Measurements from ENCODE around the gene SGCA.
A peak's percentile ranks its signal among the peaks of the same experiment; 100 is the strongest.

The SGCA gene

DNA sequence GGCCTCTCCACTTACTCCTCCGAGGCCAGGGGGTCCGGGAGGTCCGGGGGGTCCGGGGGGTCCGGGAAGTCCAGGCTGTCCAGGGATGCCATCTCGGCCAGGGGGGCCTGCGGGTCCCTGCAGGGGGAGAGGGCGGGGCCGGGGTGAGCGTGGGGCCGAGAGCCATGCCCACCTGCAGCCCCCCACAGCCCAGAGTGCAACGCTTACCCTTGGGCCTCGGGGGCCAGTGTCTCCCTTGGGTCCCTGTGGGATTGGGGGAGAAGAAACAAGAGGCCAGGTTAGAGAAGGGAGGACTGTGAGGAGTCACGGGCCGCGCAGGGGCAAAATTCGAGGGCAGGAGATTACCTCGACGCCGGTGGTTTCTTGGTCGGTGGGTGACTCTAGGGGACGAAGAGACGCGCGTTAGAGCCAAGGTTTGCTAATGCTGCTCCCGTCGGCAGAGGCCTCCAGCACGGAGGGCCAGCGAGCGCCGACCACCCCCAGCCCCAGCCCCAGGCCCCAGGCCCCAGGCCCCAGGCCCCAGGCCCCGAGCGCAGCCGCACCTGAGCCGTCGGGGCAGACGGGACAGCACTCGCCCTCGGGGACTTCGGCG, 33.5 kb downstream of the SGCA start:
- peak overlapping the region; percentile 51 for H3K27ac ChIP-seq (ENCODE audit: poor library complexity, severe bottlenecking)
- H3K9me3 ChIP-seq (ENCODE audit: severe bottlenecking) = no peaks in the 10 kb centered on the region
- peak overlapping the region; percentile 43 for H3K4me3 ChIP-seq (ENCODE audit: severe bottlenecking)
- ATAC-seq (ENCODE audit: low read depth) (no peak), DNase-seq (ENCODE audit: low spot score) (no peak)
- no peak for TF ChIP-seq CTCF (IDR thresholded peaks at IDR 0.05; ENCODE audit: poor library complexity, severe bottlenecking)
- H3K36me3 ChIP-seq (ENCODE audit: low read depth) = 0 out of 2 replicates have a peak, but pooled peaks cover 8% of the 10 kb centered on the region
- H3K27me3 ChIP-seq (ENCODE audit: insufficient read depth, poor library complexity, severe bottlenecking) = no peaks in the 10 kb centered on the region
- peaks cover 4% of the 10 kb centered on the region for H3K4me1 ChIP-seq (ENCODE audit: insufficient read depth, poor library complexity, severe bottlenecking)

GRCh38 chr17:50199803-50200456, 34.1 kb downstream of the SGCA start:
- DNase-seq (ENCODE audit: low spot score) (peak; percentile 94), ATAC-seq (ENCODE audit: low read depth) (peak; percentile 87)
- no peak for TF ChIP-seq CTCF (IDR thresholded peaks at IDR 0.05; ENCODE audit: poor library complexity, severe bottlenecking)
- peak overlapping the region; percentile 51 for H3K27ac ChIP-seq (ENCODE audit: poor library complexity, severe bottlenecking)
- H3K9me3 ChIP-seq (ENCODE audit: severe bottlenecking) = no peaks in the 10 kb centered on the region
- H3K4me1 ChIP-seq (ENCODE audit: insufficient read depth, poor library complexity, severe bottlenecking) = peaks cover 4% of the 10 kb centered on the region
- 0 out of 2 replicates have a peak, but pooled peaks cover 8% of the 10 kb centered on the region for H3K36me3 ChIP-seq (ENCODE audit: low read depth)
- no peaks in the 10 kb centered on the region for H3K27me3 ChIP-seq (ENCODE audit: insufficient read depth, poor library complexity, severe bottlenecking)
- peak overlapping the region; percentile 43 for H3K4me3 ChIP-seq (ENCODE audit: severe bottlenecking)

- ATAC-seq (ENCODE audit: low read depth) (peak; percentile 67), DNase-seq (ENCODE audit: low spot score) (no peak)
- peak; percentile 99 for TF ChIP-seq CTCF (IDR thresholded peaks at IDR 0.05; ENCODE audit: poor library complexity, severe bottlenecking)
- H3K27ac ChIP-seq (ENCODE audit: poor library complexity, severe bottlenecking) = peak overlapping the region; percentile 51
- H3K4me3 ChIP-seq (ENCODE audit: severe bottlenecking) = peak overlapping the region; percentile 43
- no peaks in the 10 kb centered on the region for H3K9me3 ChIP-seq (ENCODE audit: severe bottlenecking)
- H3K27me3 ChIP-seq (ENCODE audit: insufficient read depth, poor library complexity, severe bottlenecking) = no peaks in the 10 kb centered on the region
- H3K4me1 ChIP-seq (ENCODE audit: insufficient read depth, poor library complexity, severe bottlenecking) = peaks cover 4% of the 10 kb centered on the region
- 0 out of 2 replicates have a peak, but pooled peaks cover 8% of the 10 kb centered on the region for H3K36me3 ChIP-seq (ENCODE audit: low read depth)
Measured at GRCh38 chr17:50200457-50201275, 34.9 kb downstream of the SGCA start.

DNA sequence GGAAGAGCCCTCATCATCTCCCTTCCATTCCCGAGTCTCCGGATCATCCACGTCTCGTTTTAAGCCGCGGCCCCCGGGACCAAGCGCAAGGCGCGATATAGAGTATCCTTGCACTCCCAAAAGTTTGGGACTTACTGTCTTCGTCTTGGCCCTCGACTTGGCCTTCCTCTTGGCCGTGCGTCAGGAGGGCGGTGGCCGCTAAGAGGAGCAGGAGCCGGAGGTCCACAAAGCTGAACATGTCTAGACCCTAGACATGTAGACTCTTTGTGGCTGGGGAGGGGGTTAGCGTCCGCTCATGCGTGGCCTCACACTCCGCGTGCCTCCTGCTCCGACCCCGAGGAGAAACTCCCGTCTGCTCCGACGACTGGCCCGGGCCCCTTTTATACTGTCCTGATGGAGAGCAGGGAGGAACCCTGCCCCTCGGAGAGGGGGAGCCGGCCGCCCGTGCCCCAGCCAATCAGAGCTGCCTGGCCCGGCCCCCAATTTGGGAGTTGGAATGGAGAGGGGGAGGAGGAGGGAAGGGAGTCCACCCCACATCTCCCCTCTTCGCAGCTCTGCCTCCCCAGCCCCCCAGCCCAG, 35.6 kb downstream of the SGCA start, which contains the start of gene COL1A1:
Gene COL1A1, minus strand, starts transcription at position 356 of the 579 bp plus-strand sequence. Its CDS starts 118 bp downstream, at position 238.
- H3K27me3 ChIP-seq (ENCODE audit: insufficient read depth, poor library complexity, severe bottlenecking) = no peaks in the 10 kb centered on the region
- no peak for DNase-seq (ENCODE audit: low spot score)

More for the DNA sequence above, 35.6 kb downstream of the SGCA start, which contains the start of gene COL1A1:
- Histone ChIP-seq H3K9me3 (ENCODE audit: severe bottlenecking) (no peaks in the 10 kb centered on the region), H3K4me3 (ENCODE audit: severe bottlenecking) (peak within 1 kb of the TSS; percentile 43), H3K36me3 (ENCODE audit: low read depth) (0 out of 2 replicates have a peak, but pooled peaks cover 8% of the 10 kb centered on the region), H3K4me1 (ENCODE audit: insufficient read depth, poor library complexity, severe bottlenecking) (peaks cover 4% of the 10 kb centered on the region), H3K27ac (ENCODE audit: poor library complexity, severe bottlenecking) (peak within 1 kb of the TSS; percentile 51)
- no peak for ATAC-seq (ENCODE audit: low read depth)
- no peak for TF ChIP-seq CTCF (IDR thresholded peaks at IDR 0.05; ENCODE audit: poor library complexity, severe bottlenecking)

Data from RWPE2 (cell line).